K562 (cell line): ENCODE results near the gene SETD1B. TPM values are rescaled to one million over a fixed set of nuclear protein-coding genes. Genes with fewer than 3 reads are reported as not detected.
A peak's percentile ranks its signal among the peaks of the same experiment; 100 is the strongest.

Experiments
- ATAC-seq: fragments of 200-7000 bp; cut with Tn5 transposase; 3 replicates; pipeline ENCODE4 v1.9.1; 2020; ENCODE audit warnings: moderate library complexity
- BruUV-seq: library from RNA; stranded (reverse); fragments of 400-500 nt; replicated peaks from 2 replicates; lab custom pipeline; 2021; lab: Mats Ljungman, UMichigan
- CTCF ChIA-PET: fragments of 300-600 bp; formaldehyde crosslinking; extraction: SDS; loops from one replicate; lab custom pipeline; 2021; ENCODE audit warnings: low intra/inter-chr PET ratio; lab: Yijun Ruan, JAX
- POLR2A ChIA-PET: fragments of 300-600, 350-650 bp; sonication (Branson Sonifier 250); formaldehyde crosslinking; extraction: SDS; loops from one replicate; lab custom pipeline; 2021; ENCODE audit warnings: antibody characterized with exemption, inconsistent platforms; lab: Yijun Ruan, JAX
- DNase-seq, 4 experiments: peaks; one replicate each; pipeline versions ENCODE4 v3.0.0 to v3.0.0-alpha.2; 2011 to 2018; ENCODE audit warnings: low spot score in 3 of 4, mixed read lengths in 3 of 4; ENCODE audit errors: extremely low read depth in 1 of 4
- FAIRE-seq: peaks from 2 replicates; lab custom pipeline; 2011; peaks lifted over from hg19 to GRCh38; lab: Jason Lieb, UNC
- H2AFZ ChIP-seq: 2 replicates; pipeline ENCODE4 v1.6.0; 2011; ENCODE audit warnings: low read depth, low read length, control low read depth, inconsistent platforms
- H3K27ac ChIP-seq: fragments of 200-600 bp; 3 replicates; pipeline ENCODE4 v1.8.0; 2011; ENCODE audit warnings: low read depth, mild to moderate bottlenecking, control low read depth, inconsistent platforms, low read length, moderate library complexity, mixed read lengths; ENCODE audit errors: extremely low read depth
- H3K27me3 ChIP-seq, 2 experiments: fragments of 300-600 bp in 1 of 2; 2 replicates in 1 of 2; 3 replicates in 1 of 2; pipeline versions ENCODE4 v1.6.0 to v1.8.0; 2011; ENCODE audit warnings: inconsistent platforms in 2 of 2, low read length in 2 of 2, mild to moderate bottlenecking in 1 of 2, mixed read lengths in 1 of 2, moderate library complexity in 1 of 2; ENCODE audit not compliant: control insufficient read depth in 2 of 2, insufficient read depth in 2 of 2
- H3K36me3 ChIP-seq: fragments of 300-600 bp; 3 replicates; pipeline ENCODE4 v1.8.0; 2011; ENCODE audit warnings: mild to moderate bottlenecking, low read length, inconsistent platforms; ENCODE audit not compliant: control insufficient read depth, insufficient read depth
- H3K4me1 ChIP-seq, 2 experiments: fragments of 200-600 bp in 1 of 2; replicated peaks in 1 of 2; 2 replicates in 1 of 2; 3 replicates in 1 of 2; pipeline versions ENCODE4 v1.5.1 to v1.8.0; 2011; ENCODE audit warnings: inconsistent platforms in 2 of 2, low read length in 2 of 2, mild to moderate bottlenecking in 1 of 2, mixed read lengths in 1 of 2, moderate library complexity in 1 of 2; ENCODE audit not compliant: control insufficient read depth in 2 of 2, insufficient read depth in 2 of 2
- H3K4me2 ChIP-seq: 2 replicates; pipeline ENCODE4 v1.6.1; 2011; ENCODE audit warnings: low read length, control low read depth, inconsistent platforms, mixed read lengths; ENCODE audit not compliant: insufficient read depth
- H3K4me3 ChIP-seq: fragments of 200-600 bp; sonication (generic), shearing (Covaris generic); 2 replicates; pipeline ENCODE4 v1.5.1; 2016; ENCODE audit warnings: control low read depth, inconsistent platforms
- H3K79me2 ChIP-seq: fragments of 200-600 bp; 3 replicates; pipeline ENCODE4 v1.8.0; 2011; ENCODE audit warnings: low read length, inconsistent platforms; ENCODE audit not compliant: control insufficient read depth, insufficient read depth
- H3K9ac ChIP-seq, 2 experiments: 2 replicates each; pipeline versions ENCODE4 v1.6.0 to v1.6.1; 2011; ENCODE audit warnings: low read depth in 2 of 2, low read length in 2 of 2, control low read depth in 1 of 2, inconsistent platforms in 1 of 2, mild to moderate bottlenecking in 1 of 2, mixed read lengths in 1 of 2; ENCODE audit not compliant: insufficient read depth in 1 of 2
- H3K9me1 ChIP-seq: one replicate; pipeline ENCODE4 v1.6.0; 2011; ENCODE audit warnings: inconsistent platforms, mild to moderate bottlenecking, low read length, moderate library complexity; ENCODE audit not compliant: control insufficient read depth, insufficient read depth
- H3K9me3 ChIP-seq: replicated peaks from 2 replicates; pipeline ENCODE4 v1.5.1; 2011; ENCODE audit warnings: low read depth, low read length, inconsistent platforms; ENCODE audit not compliant: control insufficient read depth, insufficient read depth
- H4K20me1 ChIP-seq: replicated peaks from 2 replicates; pipeline ENCODE4 v1.6.1; 2011; ENCODE audit warnings: low read length, inconsistent platforms, mixed read lengths; ENCODE audit not compliant: control insufficient read depth, insufficient read depth
- CGGBP1 ChIP-seq: fragments of 250-450 bp; sonication (Bioruptor Pico); IDR thresholded peaks from 2 replicates; pipeline ENCODE4 v1.9.0; 2021; ENCODE audit warnings: mild to moderate bottlenecking
- POLR2G ChIP-seq: fragments of 200-400 bp; formaldehyde crosslinking; IDR thresholded peaks from 2 replicates; pipeline ENCODE4 v1.6.1; 2017; ENCODE audit warnings: low read depth, mild to moderate bottlenecking, antibody characterized with exemption, low read length, moderate library complexity
- RREB1 ChIP-seq: fragments of 250-450 bp; sonication (Bioruptor Pico); IDR thresholded peaks from 2 replicates; pipeline ENCODE4 v1.4.0; 2020
- WGBS: fragments of 100-300 bp; shearing (Covaris generic); methylation state at CpG from one replicate; pipeline ENCODE4 v1.1.6; 2016; ENCODE audit warnings: low coverage, mixed read lengths; ENCODE audit not compliant: insufficient coverage; ENCODE audit errors: missing lambda C conversion rate; 5-methylcytosine and 5-hydroxymethylcytosine counted together
- in situ Hi-C: fragments of 300-500 bp; cut with MboI; formaldehyde crosslinking; loops from 4 replicates; pipeline ENCODE4 v1.15.0; 2018; ENCODE audit warnings: inconsistent platforms, mixed read lengths
- intact Hi-C: fragments of 100-400 bp; cut with micrococcal nuclease; formaldehyde crosslinking; loops from 2 replicates; pipeline ENCODE4 v1.14.2; 2022
- polyA plus RNA-seq, 8 experiments: library from polyadenylated mRNA; depleted of rRNA in 4 of 8; stranded (reverse) in 5 of 8; unstranded in 3 of 8; fragments of >200 nt; fragmentation: Nextera tagmentation in 2 of 8; fragmentation: Illumina TruSeq in 1 of 8; extraction: Ambion mirVana in 2 of 8; extraction: Trizol in 1 of 8; gene quantifications; 2 replicates each; pipeline versions ENCODE4 v1.2.1 to v1.2.3, GENCODE V29; 2011 to 2014; ENCODE audit warnings: inconsistent platforms in 1 of 8, missing spikeins in 1 of 8
- total RNA-seq, 7 experiments: library from RNA; depleted of rRNA in 6 of 7; stranded (reverse); fragments of >200 nt in 6 of 7; fragmentation: Illumina TruSeq in 2 of 7; extraction: Trizol in 2 of 7; gene quantifications; 2 replicates each; pipeline versions ENCODE4 v1.2.1 to v1.2.3, GENCODE V29; 2011 to 2021; ENCODE audit warnings: low replicate concordance in 1 of 7

SETD1B gene
- total and polyA plus RNA-seq, 9 of the 15 experiments (the other 6 are each of a cell fraction or from before 2014, with no cell fraction given) = 0.48 to 26.6 (median 2.3) TPM

GRCh38 chr12:121828826-121829225 lies 25.0 kb downstream of the SETD1B start (continued):
- no peak for TF ChIP-seq RREB1 (CRISPR knock-in tag)
- no peak for TF ChIP-seq CGGBP1 (CRISPR knock-in tag)
- TF ChIP-seq, all 486 proteins: peak for 1

- H2AFZ ChIP-seq = no peak overlapping the region
- POLR2A ChIA-PET = interaction anchor here (3.3 kb wide), 1 partner anchor 8 kb away, joined by 21 read pairs; no protein-coding TSS in a partner anchor
- H3K9me3 ChIP-seq = no peaks in the 10 kb centered on the region
- H3K4me3 ChIP-seq = no peak overlapping the region
- no peaks in the 10 kb centered on the region for H4K20me1 ChIP-seq
- H3K4me1 ChIP-seq = peaks cover 0 to 25% of the 10 kb centered on the region in 2 experiments; a peak in 2 of 5 replicates
- H3K36me3 ChIP-seq = peaks cover 70% of the 10 kb centered on the region; the same call in 2 of the 3 replicates
- CTCF ChIA-PET = no interaction called here
- H3K9me1 ChIP-seq = no peaks in the 10 kb centered on the region
- DNase-seq (no peak), ATAC-seq (no peak), FAIRE-seq (no peak)
- WGBS = 90% methylated on average over 7 of the region's 7 CpGs
- H3K9ac ChIP-seq = no peak overlapping the region
- in situ Hi-C loops (loop anchor here (25.0 kb wide), 1 partner anchor 1558 kb away; the partner anchor contains the start of gene KMT5A), intact Hi-C loops (no loop called here)
- no peak overlapping the region for H3K27ac ChIP-seq
- no peak overlapping the region for H3K4me2 ChIP-seq
- no peaks in the 10 kb centered on the region for H3K79me2 ChIP-seq
- H3K27me3 ChIP-seq = no peaks in the 10 kb centered on the region
- no TSS peak for BruUV-seq
- 0 out of 2 replicates have a peak, but pooled peaks have one; percentile 24 for TF ChIP-seq POLR2G
These were observed 25.6 kb downstream of the SETD1B start for GRCh38 chr12:121829250-121829918.
